ENCODE results near the gene AQR. TPM values are rescaled to one million over a fixed set of nuclear protein-coding genes. Genes with fewer than 3 reads are reported as not detected.

The AQR gene
- total and polyA plus RNA-seq, 2 of the 13 experiments (the other 11 are each of a cell fraction or from before 2014, with no cell fraction given) = 18.7 to 31.3 TPM

GRCh38 chr15:34988027-34988902 is 18.7 kb upstream of the AQR start, which contains the start of gene ZNF770 (continued):
- TF ChIP-seq ZNF737 (CRISPR knock-in tag; IDR thresholded peaks at IDR 0.05; ENCODE audit: borderline replicate concordance) = no peak
- no peak for TF ChIP-seq MED13 (CRISPR knock-in tag; IDR thresholded peaks at IDR 0.05)
- peak; percentile 97 for TF ChIP-seq ZNF574 (CRISPR knock-in tag; IDR thresholded peaks at IDR 0.05)
- peak; percentile 94 for TF ChIP-seq ZFP91 (CRISPR knock-in tag; IDR thresholded peaks at IDR 0.05; ENCODE audit: borderline replicate concordance)
- peak; percentile 75; the same call in 1 of the 2 replicates for TF ChIP-seq NFKB2 (CRISPR knock-in tag; IDR thresholded peaks at IDR 0.05; ENCODE audit: borderline replicate concordance)
- peak; percentile 58; the same call in 1 of the 2 replicates for TF ChIP-seq FOXK1 (CRISPR knock-in tag; IDR thresholded peaks at IDR 0.05; ENCODE audit: borderline replicate concordance, low read depth)
- TF ChIP-seq CTCF (CRISPR knock-in tag; IDR thresholded peaks at IDR 0.05) = peak; percentile 33
- TF ChIP-seq ELF3 (CRISPR knock-in tag; IDR thresholded peaks at IDR 0.05) = peak; percentile 56
- TF ChIP-seq HMGXB4 (CRISPR knock-in tag; IDR thresholded peaks at IDR 0.05; ENCODE audit: borderline replicate concordance in 1 of 2, low read depth in 1 of 2) = peak; percentile 89 to 91
- TF ChIP-seq ZNF792 (CRISPR knock-in tag; IDR thresholded peaks at IDR 0.05) = peak; percentile 17; the same call in 1 of the 2 replicates
- no peak for TF ChIP-seq RBAK (CRISPR knock-in tag; IDR thresholded peaks at IDR 0.05)
- peak; percentile 72 for TF ChIP-seq ZNF639 (CRISPR knock-in tag; conservative IDR thresholded peaks at IDR 0.05)
- TF ChIP-seq HOXA5 (CRISPR knock-in tag; IDR thresholded peaks at IDR 0.05) = peak; percentile 72
- TF ChIP-seq ZFY (CRISPR knock-in tag; IDR thresholded peaks at IDR 0.05) = peak; percentile 99
- 0 out of 2 replicates have a peak, but pooled peaks have one; percentile 22 for TF ChIP-seq ZFP37 (CRISPR knock-in tag; IDR thresholded peaks at IDR 0.05; ENCODE audit: borderline replicate concordance)
- TF ChIP-seq ZNF746 (CRISPR knock-in tag; IDR thresholded peaks at IDR 0.05) = peak; percentile 70
- no peak for TF ChIP-seq NFYC (CRISPR knock-in tag; IDR thresholded peaks at IDR 0.05)
- peak; percentile 91 for TF ChIP-seq CCDC6 (CRISPR knock-in tag; IDR thresholded peaks at IDR 0.05)
